GM12878 (cell line): Measurements from ENCODE around the gene MSI2. TPM values are rescaled to one million over a fixed set of nuclear protein-coding genes. Genes with fewer than 3 reads are reported as not detected.

Source experiments
- ATAC-seq: fragments of 200-7000 bp; cut with Tn5 transposase; 3 replicates; pipeline ENCODE4 v1.9.1; 2020; ENCODE audit warnings: mild to moderate bottlenecking, moderate library complexity
- BruUV-seq: library from RNA; stranded (reverse); fragments of 400-500 nt; replicated peaks from 2 replicates; lab custom pipeline; 2021; lab: Mats Ljungman, UMichigan
- CTCF ChIA-PET: fragments of 300-600 bp; sonication (Branson Sonifier 250); formaldehyde crosslinking; extraction: SDS; loops from one replicate; lab custom pipeline; 2021; ENCODE audit warnings: inconsistent platforms; lab: Yijun Ruan, JAX
- POLR2A ChIA-PET: fragments of 350-600 bp; formaldehyde crosslinking; extraction: SDS; loops from one replicate; lab custom pipeline; 2021; ENCODE audit warnings: inconsistent platforms; lab: Charles Lee
- RAD21 ChIA-PET: fragments of 300-600 bp; sonication (Branson Sonifier 250); formaldehyde crosslinking; loops from one replicate; lab custom pipeline; 2023; ENCODE audit warnings: antibody characterized with exemption; ENCODE audit not compliant: unreplicated experiment; lab: Charles Lee
- SMC1A ChIA-PET: fragments of 300-600 bp; sonication (Branson Sonifier 250); formaldehyde crosslinking; loops from one replicate; lab custom pipeline; 2023; ENCODE audit not compliant: unreplicated experiment, uncharacterized antibody; lab: Charles Lee
- DNase-seq: peaks from one replicate; pipeline ENCODE4 v3.0.0-alpha.2; 2011; ENCODE audit warnings: low read depth, low spot score
- FAIRE-seq: peaks from 3 replicates; lab custom pipeline; 2011; peaks lifted over from hg19 to GRCh38; lab: Jason Lieb, UNC
- H2AFZ ChIP-seq: 2 replicates; pipeline ENCODE4 v1.6.0; 2011; ENCODE audit warnings: low read depth, low read length, control low read depth; ENCODE audit not compliant: control insufficient read depth
- H3K27ac ChIP-seq: 2 replicates; pipeline ENCODE4 v1.5.1; 2011; ENCODE audit warnings: control low read depth; ENCODE audit not compliant: control insufficient read depth, insufficient read depth
- H3K27me3 ChIP-seq, 2 experiments: replicated peaks in 1 of 2; 2 replicates each; pipeline versions ENCODE4 v1.6.0 to v1.6.1; 2011; ENCODE audit warnings: low read length in 1 of 2; ENCODE audit not compliant: control insufficient read depth in 2 of 2, insufficient read depth in 2 of 2
- H3K36me3 ChIP-seq, 2 experiments: 2 replicates each; pipeline ENCODE4 v1.5.1; 2011; ENCODE audit warnings: low read length in 1 of 2; ENCODE audit not compliant: control insufficient read depth in 2 of 2, insufficient read depth in 2 of 2
- H3K4me1 ChIP-seq: 2 replicates; pipeline ENCODE4 v1.6.1; 2011; ENCODE audit warnings: mild to moderate bottlenecking, low read length, moderate library complexity, mixed read lengths; ENCODE audit not compliant: control insufficient read depth, insufficient read depth
- H3K4me2 ChIP-seq: 2 replicates; pipeline ENCODE4 v1.6.0; 2011; ENCODE audit warnings: control low read depth; ENCODE audit not compliant: control insufficient read depth, insufficient read depth
- H3K4me3 ChIP-seq: fragments of 200-600 bp; sonication (generic); 2 replicates; pipeline ENCODE4 v1.5.1; 2016
- H3K79me2 ChIP-seq: 2 replicates; pipeline ENCODE4 v1.6.0; 2011; ENCODE audit warnings: low read length; ENCODE audit not compliant: control insufficient read depth, insufficient read depth
- H3K9ac ChIP-seq: 2 replicates; pipeline ENCODE4 v1.8.0; 2011; ENCODE audit warnings: low read length, control low read depth, mixed read lengths; ENCODE audit not compliant: control insufficient read depth, insufficient read depth
- H3K9me3 ChIP-seq: replicated peaks from 3 replicates; pipeline ENCODE4 v1.5.1; 2011; ENCODE audit warnings: mild to moderate bottlenecking, low read length; ENCODE audit not compliant: control insufficient read depth, insufficient read depth
- H4K20me1 ChIP-seq: 2 replicates; pipeline ENCODE4 v1.6.0; 2011; ENCODE audit not compliant: control insufficient read depth, insufficient read depth
- BACH1 ChIP-seq: fragments of 450-650 bp; IDR thresholded peaks from 2 replicates; pipeline ENCODE4 v1.6.1; 2017; ENCODE audit warnings: mild to moderate bottlenecking, borderline replicate concordance
- CHD2 ChIP-seq: IDR thresholded peaks from 2 replicates; pipeline ENCODE4 v1.6.1; 2011; ENCODE audit warnings: low read depth, low read length, improper control_type of control experiment, borderline replicate concordance
- MTA3 ChIP-seq: IDR thresholded peaks from 2 replicates; pipeline ENCODE4 v1.6.1; 2012; ENCODE audit warnings: low read length, inconsistent platforms, borderline replicate concordance
- NRF1 ChIP-seq: conservative IDR thresholded peaks from 2 replicates; pipeline ENCODE4 v1.6.1; 2011; ENCODE audit warnings: mild to moderate bottlenecking, low read depth, low read length, improper control_type of control experiment
- RFX5 ChIP-seq: IDR thresholded peaks from 2 replicates; pipeline ENCODE4 v1.6.1; 2011; ENCODE audit warnings: low read depth, low read length, improper control_type of control experiment
- SPI1 ChIP-seq: IDR thresholded peaks from 2 replicates; pipeline ENCODE4 v1.6.1; 2011; ENCODE audit warnings: low read depth, mild to moderate bottlenecking, low read length, moderate library complexity, borderline replicate concordance; ENCODE audit not compliant: insufficient read depth
- YY1 ChIP-seq: IDR thresholded peaks from 2 replicates; pipeline ENCODE4 v1.6.1; 2011; ENCODE audit warnings: low read depth, mild to moderate bottlenecking, low read length
- ZBED1 ChIP-seq: IDR thresholded peaks from 2 replicates; pipeline ENCODE4 v1.6.1; 2016; ENCODE audit warnings: borderline replicate concordance
- ZNF274 ChIP-seq: IDR thresholded peaks from one replicate; pipeline ENCODE4 v1.8.0; 2011; ENCODE audit not compliant: insufficient read length, insufficient read depth
- WGBS: methylation state at CpG from one replicate; pipeline ENCODE4 v1.1.6; 2016; ENCODE audit warnings: low lambda C conversion rate; ENCODE audit not compliant: insufficient replicate concordance, insufficient coverage; ENCODE audit errors: missing lambda C conversion rate; 5-methylcytosine and 5-hydroxymethylcytosine counted together
- in situ Hi-C: fragments of 300-500 bp; cut with MboI; formaldehyde crosslinking; loops from 9 replicates; pipeline ENCODE4 v1.14.3; 2018; ENCODE audit warnings: mixed read lengths
- intact Hi-C: fragments of 100-400 bp; cut with micrococcal nuclease; formaldehyde crosslinking; loops from one replicate; pipeline ENCODE4 v1.14.2; 2022; ENCODE audit not compliant: unreplicated experiment
- polyA plus RNA-seq, 11 experiments: library from polyadenylated mRNA; depleted of rRNA in 4 of 11; unstranded in 6 of 11; stranded (reverse) in 5 of 11; fragments of >200 nt; fragmentation: Nextera tagmentation in 4 of 11; fragmentation: Illumina TruSeq in 1 of 11; extraction: Ambion mirVana in 4 of 11; extraction: Trizol in 1 of 11; gene quantifications; 1 replicate in 1 of 11; 2 replicates in 10 of 11; pipeline versions ENCODE4 v1.2.1 to v1.2.3, GENCODE V29; 2011 to 2016; ENCODE audit warnings: inconsistent platforms in 2 of 11, missing spikeins in 2 of 11, low read depth in 1 of 11
- total RNA-seq, 4 experiments: library from RNA; depleted of rRNA in 3 of 4; stranded (reverse); fragments of >200 nt in 3 of 4; fragmentation: Illumina TruSeq in 1 of 4; extraction: Trizol in 1 of 4; gene quantifications; 2 replicates each; pipeline versions ENCODE4 v1.2.1 to v1.2.3, GENCODE V29; 2013 to 2021
- TF ChIP-seq, protein P1 (sequence below): IDR thresholded peaks from 2 replicates; pipeline ENCODE4 v1.6.1; 2012; ENCODE audit warnings: mild to moderate bottlenecking, low read depth, low read length
- TF ChIP-seq, protein P2 (sequence below): fragments of 450-650 bp; IDR thresholded peaks from 2 replicates; pipeline ENCODE4 v1.6.1; 2017; ENCODE audit warnings: mild to moderate bottlenecking, low read depth, inconsistent platforms; ENCODE audit not compliant: poor library complexity, severe bottlenecking
- TF ChIP-seq, protein P3 (sequence below): fragments of 450-650 bp; formaldehyde crosslinking; IDR thresholded peaks from 2 replicates; pipeline ENCODE4 v1.4.0; 2022; ENCODE audit warnings: mild to moderate bottlenecking, moderate library complexity
- TF ChIP-seq, protein P4 (sequence below): IDR thresholded peaks from 2 replicates; pipeline ENCODE4 v1.6.1; 2012; ENCODE audit warnings: low read depth, low read length, improper control_type of control experiment

The MSI2 gene
- total and polyA plus RNA-seq, 10 of the 15 experiments (the other 5 are each of a cell fraction or from before 2014, with no cell fraction given) = 6.1 to 76.1 (median 42.0) TPM

DNA sequence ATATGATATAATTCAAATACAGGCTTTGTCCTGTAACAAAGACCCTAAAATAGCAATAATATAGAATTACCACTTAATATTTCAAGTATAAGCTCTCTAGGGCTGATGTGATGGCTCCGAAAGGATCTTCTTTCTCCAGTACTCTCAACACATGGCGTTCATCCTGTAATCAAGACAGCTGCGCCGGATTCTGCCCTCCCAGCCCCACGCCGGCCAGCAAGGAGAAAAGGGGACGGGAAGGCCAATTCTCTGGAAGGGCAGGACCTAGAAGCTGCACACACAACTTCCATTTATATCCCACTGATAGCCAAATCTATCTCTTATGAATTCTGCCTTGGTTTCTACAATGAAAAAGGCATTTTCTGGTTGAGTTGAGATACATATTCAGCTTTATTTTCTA, 456.8 kb downstream of the MSI2 start:
- intact Hi-C loops (no loop called here), in situ Hi-C loops (no loop called here)
- BruUV-seq = no TSS peak
- Histone ChIP-seq H3K9ac (no peak overlapping the region), H3K27me3 (0 out of 4 replicates have a peak, but pooled peaks cover 0 to 2% of the 10 kb centered on the region in 2 experiments), H3K9me3 (peaks cover 4% of the 10 kb centered on the region; the same call in 2 of the 3 replicates), H3K79me2 (no peaks in the 10 kb centered on the region), H3K4me3 (no peak overlapping the region), H3K27ac (no peak overlapping the region), H3K4me2 (no peak overlapping the region), H2AFZ (no peak overlapping the region), H3K36me3 (no peaks in the 10 kb centered on the region), H3K4me1 (no peaks in the 10 kb centered on the region), H4K20me1 (no peaks in the 10 kb centered on the region)
- ChIA-PET POLR2A (no interaction called here), CTCF (no interaction called here), RAD21 (interaction anchor here (1.1 kb wide), 1 partner anchor 470 kb away, joined by 3 read pairs; no protein-coding TSS in a partner anchor), SMC1A (no interaction called here)
- no peak for ATAC-seq
- FAIRE-seq = peak; percentile 49
- 74% methylated on average over 7 of the region's 7 CpGs for WGBS
- DNase-seq = no peak
- TF ChIP-seq, protein P1, sequence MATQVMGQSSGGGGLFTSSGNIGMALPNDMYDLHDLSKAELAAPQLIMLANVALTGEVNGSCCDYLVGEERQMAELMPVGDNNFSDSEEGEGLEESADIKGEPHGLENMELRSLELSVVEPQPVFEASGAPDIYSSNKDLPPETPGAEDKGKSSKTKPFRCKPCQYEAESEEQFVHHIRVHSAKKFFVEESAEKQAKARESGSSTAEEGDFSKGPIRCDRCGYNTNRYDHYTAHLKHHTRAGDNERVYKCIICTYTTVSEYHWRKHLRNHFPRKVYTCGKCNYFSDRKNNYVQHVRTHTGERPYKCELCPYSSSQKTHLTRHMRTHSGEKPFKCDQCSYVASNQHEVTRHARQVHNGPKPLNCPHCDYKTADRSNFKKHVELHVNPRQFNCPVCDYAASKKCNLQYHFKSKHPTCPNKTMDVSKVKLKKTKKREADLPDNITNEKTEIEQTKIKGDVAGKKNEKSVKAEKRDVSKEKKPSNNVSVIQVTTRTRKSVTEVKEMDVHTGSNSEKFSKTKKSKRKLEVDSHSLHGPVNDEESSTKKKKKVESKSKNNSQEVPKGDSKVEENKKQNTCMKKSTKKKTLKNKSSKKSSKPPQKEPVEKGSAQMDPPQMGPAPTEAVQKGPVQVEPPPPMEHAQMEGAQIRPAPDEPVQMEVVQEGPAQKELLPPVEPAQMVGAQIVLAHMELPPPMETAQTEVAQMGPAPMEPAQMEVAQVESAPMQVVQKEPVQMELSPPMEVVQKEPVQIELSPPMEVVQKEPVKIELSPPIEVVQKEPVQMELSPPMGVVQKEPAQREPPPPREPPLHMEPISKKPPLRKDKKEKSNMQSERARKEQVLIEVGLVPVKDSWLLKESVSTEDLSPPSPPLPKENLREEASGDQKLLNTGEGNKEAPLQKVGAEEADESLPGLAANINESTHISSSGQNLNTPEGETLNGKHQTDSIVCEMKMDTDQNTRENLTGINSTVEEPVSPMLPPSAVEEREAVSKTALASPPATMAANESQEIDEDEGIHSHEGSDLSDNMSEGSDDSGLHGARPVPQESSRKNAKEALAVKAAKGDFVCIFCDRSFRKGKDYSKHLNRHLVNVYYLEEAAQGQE = no peak
- TF ChIP-seq, protein P2, sequence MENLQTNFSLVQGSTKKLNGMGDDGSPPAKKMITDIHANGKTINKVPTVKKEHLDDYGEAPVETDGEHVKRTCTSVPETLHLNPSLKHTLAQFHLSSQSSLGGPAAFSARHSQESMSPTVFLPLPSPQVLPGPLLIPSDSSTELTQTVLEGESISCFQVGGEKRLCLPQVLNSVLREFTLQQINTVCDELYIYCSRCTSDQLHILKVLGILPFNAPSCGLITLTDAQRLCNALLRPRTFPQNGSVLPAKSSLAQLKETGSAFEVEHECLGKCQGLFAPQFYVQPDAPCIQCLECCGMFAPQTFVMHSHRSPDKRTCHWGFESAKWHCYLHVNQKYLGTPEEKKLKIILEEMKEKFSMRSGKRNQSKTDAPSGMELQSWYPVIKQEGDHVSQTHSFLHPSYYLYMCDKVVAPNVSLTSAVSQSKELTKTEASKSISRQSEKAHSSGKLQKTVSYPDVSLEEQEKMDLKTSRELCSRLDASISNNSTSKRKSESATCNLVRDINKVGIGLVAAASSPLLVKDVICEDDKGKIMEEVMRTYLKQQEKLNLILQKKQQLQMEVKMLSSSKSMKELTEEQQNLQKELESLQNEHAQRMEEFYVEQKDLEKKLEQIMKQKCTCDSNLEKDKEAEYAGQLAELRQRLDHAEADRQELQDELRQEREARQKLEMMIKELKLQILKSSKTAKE = no peak
- TF ChIP-seq, protein P3, sequence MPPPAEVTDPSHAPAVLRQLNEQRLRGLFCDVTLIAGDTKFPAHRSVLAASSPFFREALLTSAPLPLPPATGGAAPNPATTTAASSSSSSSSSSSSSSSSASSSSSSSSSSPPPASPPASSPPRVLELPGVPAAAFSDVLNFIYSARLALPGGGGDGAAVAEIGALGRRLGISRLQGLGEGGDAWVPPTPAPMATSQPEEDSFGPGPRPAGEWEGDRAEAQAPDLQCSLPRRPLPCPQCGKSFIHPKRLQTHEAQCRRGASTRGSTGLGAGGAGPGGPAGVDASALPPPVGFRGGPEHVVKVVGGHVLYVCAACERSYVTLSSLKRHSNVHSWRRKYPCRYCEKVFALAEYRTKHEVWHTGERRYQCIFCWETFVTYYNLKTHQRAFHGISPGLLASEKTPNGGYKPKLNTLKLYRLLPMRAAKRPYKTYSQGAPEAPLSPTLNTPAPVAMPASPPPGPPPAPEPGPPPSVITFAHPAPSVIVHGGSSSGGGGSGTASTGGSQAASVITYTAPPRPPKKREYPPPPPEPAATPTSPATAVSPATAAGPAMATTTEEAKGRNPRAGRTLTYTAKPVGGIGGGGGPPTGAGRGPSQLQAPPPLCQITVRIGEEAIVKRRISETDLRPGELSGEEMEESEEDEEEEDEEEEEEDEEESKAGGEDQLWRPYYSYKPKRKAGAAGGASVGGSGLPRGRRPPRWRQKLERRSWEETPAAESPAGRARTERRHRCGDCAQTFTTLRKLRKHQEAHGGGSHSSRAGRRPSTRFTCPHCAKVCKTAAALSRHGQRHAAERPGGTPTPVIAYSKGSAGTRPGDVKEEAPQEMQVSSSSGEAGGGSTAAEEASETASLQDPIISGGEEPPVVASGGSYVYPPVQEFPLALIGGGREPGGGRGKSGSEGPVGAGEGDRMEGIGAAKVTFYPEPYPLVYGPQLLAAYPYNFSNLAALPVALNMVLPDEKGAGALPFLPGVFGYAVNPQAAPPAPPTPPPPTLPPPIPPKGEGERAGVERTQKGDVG (CRISPR knock-in tag) = no peak
- no peak for TF ChIP-seq SPI1
- TF ChIP-seq RFX5 = no peak
- TF ChIP-seq, protein P4, sequence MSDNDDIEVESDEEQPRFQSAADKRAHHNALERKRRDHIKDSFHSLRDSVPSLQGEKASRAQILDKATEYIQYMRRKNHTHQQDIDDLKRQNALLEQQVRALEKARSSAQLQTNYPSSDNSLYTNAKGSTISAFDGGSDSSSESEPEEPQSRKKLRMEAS = no peak
- TF ChIP-seq MTA3 = no peak
- no peak for TF ChIP-seq BACH1
- TF ChIP-seq ZNF274 = no peak
- TF ChIP-seq CHD2 = no peak
- TF ChIP-seq NRF1 = no peak
- no peak for TF ChIP-seq ZBED1
- no peak for TF ChIP-seq YY1
